KOPT-K1 (cell line): Measurements from ENCODE around the gene TMEM255B.
"Not testable (repeated sequence)": the region's sequence is repeated elsewhere in the genome, so short reads cannot be mapped to it uniquely, and the experiment has no call there.

Experiments
- H3K27ac ChIP-seq: fragments of 200-600 bp; sonication (generic); 2 replicates; pipeline ENCODE4 v1.5.1; 2016; ENCODE audit warnings: antibody characterized with exemption, mild to moderate bottlenecking, low read depth, low read length; ENCODE audit not compliant: poor library complexity, severe bottlenecking
- H3K36me3 ChIP-seq: fragments of 200-600 bp; sonication (generic); 2 replicates; pipeline ENCODE4 v1.5.1; 2017; ENCODE audit warnings: antibody characterized with exemption, mild to moderate bottlenecking, low read length, moderate library complexity; ENCODE audit not compliant: insufficient read depth
- H3K9me3 ChIP-seq: fragments of 200-600 bp; sonication (generic); 2 replicates; pipeline ENCODE4 v1.5.1; 2017; ENCODE audit warnings: antibody characterized with exemption, low read length, mild to moderate bottlenecking; ENCODE audit not compliant: insufficient read depth, poor library complexity, severe bottlenecking

TMEM255B gene

GRCh38 chr13:113742000-113742441 lies 17.0 kb upstream of the TMEM255B start:
- no peaks in the 10 kb centered on the region for H3K9me3 ChIP-seq
- H3K27ac ChIP-seq, result no peak overlapping the region
- no peaks in the 10 kb centered on the region for H3K36me3 ChIP-seq

GRCh38 chr13:113742445-113743120 lies 16.4 kb upstream of the TMEM255B start:
- Histone ChIP-seq H3K27ac (no peak overlapping the region), H3K36me3 (no peaks in the 10 kb centered on the region), H3K9me3 (no peaks in the 10 kb centered on the region)

- H3K27ac ChIP-seq, result no peak overlapping the region
- H3K36me3 ChIP-seq, result no peaks in the 10 kb centered on the region
- H3K9me3 ChIP-seq, result no peaks in the 10 kb centered on the region
Observed at GRCh38 chr13:113743366-113744195, 15.4 kb upstream of the TMEM255B start.

GRCh38 chr13:113744197-113745000 lies 14.6 kb upstream of the TMEM255B start:
- no peaks in the 10 kb centered on the region for H3K9me3 ChIP-seq

GRCh38 chr13:113745059-113745458 lies 14.0 kb upstream of the TMEM255B start:
- Histone ChIP-seq H3K9me3 (no peaks in the 10 kb centered on the region), H3K36me3 (no peaks in the 10 kb centered on the region), H3K27ac (no peak overlapping the region)

More at GRCh38 chr13:113744197-113745000, 14.6 kb upstream of the TMEM255B start:
- Histone ChIP-seq H3K36me3 (no peaks in the 10 kb centered on the region), H3K27ac (no peak overlapping the region)

GRCh38 chr13:113745500-113746142 lies 13.4 kb upstream of the TMEM255B start:
- H3K9me3 ChIP-seq, H3K27ac ChIP-seq, H3K36me3 ChIP-seq: not testable (repeated sequence)

GRCh38 chr13:113746143-113746525 lies 12.9 kb upstream of the TMEM255B start:
- Histone ChIP-seq H3K27ac (no peak overlapping the region), H3K9me3 (peaks cover 7% of the 10 kb centered on the region), H3K36me3 (no peaks in the 10 kb centered on the region)

- no peak overlapping the region for H3K27ac ChIP-seq
- H3K36me3 ChIP-seq, result no peaks in the 10 kb centered on the region
Observed at GRCh38 chr13:113746671-113747070, 12.4 kb upstream of the TMEM255B start.

GRCh38 chr13:113747291-113747833 lies 11.7 kb upstream of the TMEM255B start:
- Histone ChIP-seq H3K36me3 (no peaks in the 10 kb centered on the region), H3K27ac (no peak overlapping the region), H3K9me3 (peaks cover 14% of the 10 kb centered on the region)

More at GRCh38 chr13:113746671-113747070, 12.4 kb upstream of the TMEM255B start:
- peaks cover 13% of the 10 kb centered on the region for H3K9me3 ChIP-seq

GRCh38 chr13:113748101-113748861 lies 10.7 kb upstream of the TMEM255B start:
- no peaks in the 10 kb centered on the region for H3K36me3 ChIP-seq
- no peak overlapping the region for H3K27ac ChIP-seq

GRCh38 chr13:113748862-113749451 lies 10.1 kb upstream of the TMEM255B start:
- Histone ChIP-seq H3K27ac (no peak overlapping the region), H3K36me3 (no peaks in the 10 kb centered on the region), H3K9me3 (peaks cover 14% of the 10 kb centered on the region)

More at GRCh38 chr13:113748101-113748861, 10.7 kb upstream of the TMEM255B start:
- peaks cover 14% of the 10 kb centered on the region for H3K9me3 ChIP-seq

GRCh38 chr13:113749507-113749906 lies 9.5 kb upstream of the TMEM255B start:
- Histone ChIP-seq H3K36me3 (no peaks in the 10 kb centered on the region), H3K27ac (no peak overlapping the region), H3K9me3 (peaks cover 14% of the 10 kb centered on the region)

GRCh38 chr13:113749967-113750366 lies 9.1 kb upstream of the TMEM255B start:
- Histone ChIP-seq H3K9me3 (peaks cover 14% of the 10 kb centered on the region), H3K36me3 (no peaks in the 10 kb centered on the region), H3K27ac (no peak overlapping the region)
